HL-60 (cell line): ENCODE data around the gene NEGR1.

Experiments
- DNase-seq, 2 experiments: peaks; one replicate each; pipeline ENCODE4 v3.0.0-alpha.2; 2010 to 2020; ENCODE audit warnings: low read depth in 1 of 2, low spot score in 1 of 2
- H3K27ac ChIP-seq: fragments of 250-450 bp; sonication (Bioruptor Pico); replicated peaks from 2 replicates; pipeline ENCODE4 v1.5.1; 2020; ENCODE audit warnings: mild to moderate bottlenecking, moderate library complexity
- H3K27me3 ChIP-seq: fragments of 250-450 bp; sonication (Bioruptor Pico); 2 replicates; pipeline ENCODE4 v1.5.1; 2021; ENCODE audit warnings: mild to moderate bottlenecking, moderate library complexity; ENCODE audit not compliant: insufficient read depth, poor library complexity, severe bottlenecking
- H3K4me3 ChIP-seq: replicated peaks from 2 replicates; pipeline ENCODE4 v1.5.1; 2011; ENCODE audit warnings: mild to moderate bottlenecking, control low read depth, low read length; ENCODE audit not compliant: insufficient read depth
- GABPA ChIP-seq: IDR thresholded peaks from 2 replicates; pipeline ENCODE4 v1.6.1; 2012; ENCODE audit warnings: low read depth
- POLR2AphosphoS5 ChIP-seq: IDR thresholded peaks from 2 replicates; pipeline ENCODE4 v1.6.1; 2012; ENCODE audit warnings: low read depth
- SPI1 ChIP-seq: IDR thresholded peaks from 2 replicates; pipeline ENCODE4 v1.6.1; 2012; ENCODE audit warnings: low read depth, mild to moderate bottlenecking, borderline replicate concordance
- TF ChIP-seq, protein P1 (sequence below): IDR thresholded peaks from one replicate; pipeline ENCODE4 v1.5.1; 2011; ENCODE audit warnings: low read length, control low read depth, inconsistent platforms; ENCODE audit not compliant: insufficient read depth
- TF ChIP-seq, protein P2 (sequence below): IDR thresholded peaks from 2 replicates; pipeline ENCODE4 v1.6.1; 2012; ENCODE audit warnings: low read depth; ENCODE audit not compliant: insufficient replicate concordance

The NEGR1 gene

GRCh38 chr1:71804140-71804539, 478.2 kb downstream of the NEGR1 start:
- Histone ChIP-seq H3K27ac (no peak overlapping the region), H3K27me3 (no peaks in the 10 kb centered on the region), H3K4me3 (no peak overlapping the region)
- no peak for DNase-seq
- TF ChIP-seq, protein P1, sequence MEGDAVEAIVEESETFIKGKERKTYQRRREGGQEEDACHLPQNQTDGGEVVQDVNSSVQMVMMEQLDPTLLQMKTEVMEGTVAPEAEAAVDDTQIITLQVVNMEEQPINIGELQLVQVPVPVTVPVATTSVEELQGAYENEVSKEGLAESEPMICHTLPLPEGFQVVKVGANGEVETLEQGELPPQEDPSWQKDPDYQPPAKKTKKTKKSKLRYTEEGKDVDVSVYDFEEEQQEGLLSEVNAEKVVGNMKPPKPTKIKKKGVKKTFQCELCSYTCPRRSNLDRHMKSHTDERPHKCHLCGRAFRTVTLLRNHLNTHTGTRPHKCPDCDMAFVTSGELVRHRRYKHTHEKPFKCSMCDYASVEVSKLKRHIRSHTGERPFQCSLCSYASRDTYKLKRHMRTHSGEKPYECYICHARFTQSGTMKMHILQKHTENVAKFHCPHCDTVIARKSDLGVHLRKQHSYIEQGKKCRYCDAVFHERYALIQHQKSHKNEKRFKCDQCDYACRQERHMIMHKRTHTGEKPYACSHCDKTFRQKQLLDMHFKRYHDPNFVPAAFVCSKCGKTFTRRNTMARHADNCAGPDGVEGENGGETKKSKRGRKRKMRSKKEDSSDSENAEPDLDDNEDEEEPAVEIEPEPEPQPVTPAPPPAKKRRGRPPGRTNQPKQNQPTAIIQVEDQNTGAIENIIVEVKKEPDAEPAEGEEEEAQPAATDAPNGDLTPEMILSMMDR = no peak
- TF ChIP-seq POLR2AphosphoS5 (no peak), SPI1 (no peak), GABPA (no peak)
- TF ChIP-seq, protein P2, sequence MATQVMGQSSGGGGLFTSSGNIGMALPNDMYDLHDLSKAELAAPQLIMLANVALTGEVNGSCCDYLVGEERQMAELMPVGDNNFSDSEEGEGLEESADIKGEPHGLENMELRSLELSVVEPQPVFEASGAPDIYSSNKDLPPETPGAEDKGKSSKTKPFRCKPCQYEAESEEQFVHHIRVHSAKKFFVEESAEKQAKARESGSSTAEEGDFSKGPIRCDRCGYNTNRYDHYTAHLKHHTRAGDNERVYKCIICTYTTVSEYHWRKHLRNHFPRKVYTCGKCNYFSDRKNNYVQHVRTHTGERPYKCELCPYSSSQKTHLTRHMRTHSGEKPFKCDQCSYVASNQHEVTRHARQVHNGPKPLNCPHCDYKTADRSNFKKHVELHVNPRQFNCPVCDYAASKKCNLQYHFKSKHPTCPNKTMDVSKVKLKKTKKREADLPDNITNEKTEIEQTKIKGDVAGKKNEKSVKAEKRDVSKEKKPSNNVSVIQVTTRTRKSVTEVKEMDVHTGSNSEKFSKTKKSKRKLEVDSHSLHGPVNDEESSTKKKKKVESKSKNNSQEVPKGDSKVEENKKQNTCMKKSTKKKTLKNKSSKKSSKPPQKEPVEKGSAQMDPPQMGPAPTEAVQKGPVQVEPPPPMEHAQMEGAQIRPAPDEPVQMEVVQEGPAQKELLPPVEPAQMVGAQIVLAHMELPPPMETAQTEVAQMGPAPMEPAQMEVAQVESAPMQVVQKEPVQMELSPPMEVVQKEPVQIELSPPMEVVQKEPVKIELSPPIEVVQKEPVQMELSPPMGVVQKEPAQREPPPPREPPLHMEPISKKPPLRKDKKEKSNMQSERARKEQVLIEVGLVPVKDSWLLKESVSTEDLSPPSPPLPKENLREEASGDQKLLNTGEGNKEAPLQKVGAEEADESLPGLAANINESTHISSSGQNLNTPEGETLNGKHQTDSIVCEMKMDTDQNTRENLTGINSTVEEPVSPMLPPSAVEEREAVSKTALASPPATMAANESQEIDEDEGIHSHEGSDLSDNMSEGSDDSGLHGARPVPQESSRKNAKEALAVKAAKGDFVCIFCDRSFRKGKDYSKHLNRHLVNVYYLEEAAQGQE = no peak

DNA sequence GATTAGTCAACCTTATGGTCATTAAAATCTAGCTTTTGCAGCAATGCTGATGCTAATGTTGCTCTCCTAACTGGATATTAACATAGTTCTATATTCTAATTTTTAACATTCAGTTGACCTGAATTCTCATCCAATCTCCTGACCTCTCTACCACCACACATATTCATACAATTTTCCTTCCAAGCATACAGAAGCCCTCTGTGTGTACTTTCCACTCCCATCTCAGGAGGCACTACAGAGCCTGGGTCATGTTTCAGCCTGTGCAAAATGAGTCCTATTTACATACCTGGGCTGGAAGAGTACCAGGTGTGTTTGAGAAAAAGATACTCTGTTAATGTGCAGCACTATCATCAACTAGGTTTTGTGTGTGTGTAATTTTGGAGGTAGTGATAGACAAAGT, 486.3 kb downstream of the NEGR1 start:
- no peak for DNase-seq
- Histone ChIP-seq H3K4me3 (no peak overlapping the region), H3K27me3 (no peaks in the 10 kb centered on the region), H3K27ac (no peak overlapping the region)
- no peak for TF ChIP-seq SPI1
- TF ChIP-seq, protein P1 = no peak
- TF ChIP-seq GABPA = no peak
- TF ChIP-seq, protein P2 = no peak
- TF ChIP-seq POLR2AphosphoS5 = no peak

- Histone ChIP-seq H3K4me3 (no peak overlapping the region), H3K27ac (no peak overlapping the region), H3K27me3 (no peaks in the 10 kb centered on the region)
- TF ChIP-seq, protein P1 = no peak
- TF ChIP-seq SPI1 (peak; percentile 94), GABPA (no peak), POLR2AphosphoS5 (no peak)
- TF ChIP-seq, protein P2 = no peak
- peak in 1 of 2 experiments; percentile 2 for DNase-seq
Measured at GRCh38 chr1:71792264-71792663, 490.1 kb downstream of the NEGR1 start.
